Measurements from ENCODE around the gene NAXE.

Gene NAXE

GRCh38 chr1:156619582-156619955, 28.0 kb downstream of the NAXE start:
- TF ChIP-seq, protein P1, sequence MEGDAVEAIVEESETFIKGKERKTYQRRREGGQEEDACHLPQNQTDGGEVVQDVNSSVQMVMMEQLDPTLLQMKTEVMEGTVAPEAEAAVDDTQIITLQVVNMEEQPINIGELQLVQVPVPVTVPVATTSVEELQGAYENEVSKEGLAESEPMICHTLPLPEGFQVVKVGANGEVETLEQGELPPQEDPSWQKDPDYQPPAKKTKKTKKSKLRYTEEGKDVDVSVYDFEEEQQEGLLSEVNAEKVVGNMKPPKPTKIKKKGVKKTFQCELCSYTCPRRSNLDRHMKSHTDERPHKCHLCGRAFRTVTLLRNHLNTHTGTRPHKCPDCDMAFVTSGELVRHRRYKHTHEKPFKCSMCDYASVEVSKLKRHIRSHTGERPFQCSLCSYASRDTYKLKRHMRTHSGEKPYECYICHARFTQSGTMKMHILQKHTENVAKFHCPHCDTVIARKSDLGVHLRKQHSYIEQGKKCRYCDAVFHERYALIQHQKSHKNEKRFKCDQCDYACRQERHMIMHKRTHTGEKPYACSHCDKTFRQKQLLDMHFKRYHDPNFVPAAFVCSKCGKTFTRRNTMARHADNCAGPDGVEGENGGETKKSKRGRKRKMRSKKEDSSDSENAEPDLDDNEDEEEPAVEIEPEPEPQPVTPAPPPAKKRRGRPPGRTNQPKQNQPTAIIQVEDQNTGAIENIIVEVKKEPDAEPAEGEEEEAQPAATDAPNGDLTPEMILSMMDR (IDR thresholded peaks at IDR 0.05; ENCODE audit: borderline replicate concordance, insufficient read depth, low read depth, low read length) = no peak
- H3K4me3 ChIP-seq (ENCODE audit: low read depth, low read length) = no peak overlapping the region

DNA sequence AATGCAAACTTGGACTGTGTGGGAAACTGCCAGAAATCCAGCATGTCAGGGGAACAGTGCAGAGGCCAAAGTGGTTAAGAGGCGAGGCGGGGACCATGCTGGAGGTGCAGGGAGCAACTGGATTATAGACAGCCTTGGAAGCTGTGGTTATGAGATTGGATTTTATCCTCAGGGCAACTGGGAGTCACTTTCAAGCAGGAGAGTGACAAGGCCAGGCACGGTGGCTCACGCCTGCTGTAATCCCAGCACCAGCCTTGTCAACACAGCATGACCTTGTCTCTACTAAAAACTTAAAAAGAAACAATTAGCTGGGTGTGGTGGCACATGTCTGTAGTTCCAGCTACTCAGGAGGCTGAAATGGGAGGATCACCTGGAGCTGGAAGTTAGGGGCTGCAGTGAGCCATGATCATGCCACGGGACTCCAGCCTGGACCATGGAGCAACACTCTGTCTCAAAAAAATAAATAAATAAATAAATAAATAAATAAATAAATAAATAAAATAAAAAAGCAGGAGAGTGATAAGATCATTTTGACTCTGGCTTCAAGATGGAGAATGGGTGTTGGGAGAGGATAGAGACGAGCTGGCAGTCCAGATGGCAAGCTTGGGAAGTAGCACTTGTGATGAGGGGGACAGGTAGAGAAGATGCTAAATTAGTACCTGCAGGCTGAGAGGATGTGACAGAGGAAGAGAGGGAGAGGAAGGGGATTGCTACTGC, 31.2 kb downstream of the NAXE start:
- TF ChIP-seq, protein P1 (IDR thresholded peaks at IDR 0.05; ENCODE audit: borderline replicate concordance, insufficient read depth, low read depth, low read length) = no peak
- no peak overlapping the region for H3K4me3 ChIP-seq (ENCODE audit: low read depth, low read length)

GRCh38 chr1:156623946-156624813, 32.6 kb downstream of the NAXE start:
- TF ChIP-seq, protein P1 (IDR thresholded peaks at IDR 0.05; ENCODE audit: borderline replicate concordance, insufficient read depth, low read depth, low read length) = peak; percentile 65
- H3K4me3 ChIP-seq (ENCODE audit: low read depth, low read length) = peak overlapping the region; percentile 42

GRCh38 chr1:156624814-156625435, 33.3 kb downstream of the NAXE start:
- TF ChIP-seq, protein P1 (IDR thresholded peaks at IDR 0.05; ENCODE audit: borderline replicate concordance, insufficient read depth, low read depth, low read length) = no peak
- peak overlapping the region; percentile 42 for H3K4me3 ChIP-seq (ENCODE audit: low read depth, low read length)

- TF ChIP-seq, protein P1 (IDR thresholded peaks at IDR 0.05; ENCODE audit: borderline replicate concordance, insufficient read depth, low read depth, low read length) = peak; percentile 90
- H3K4me3 ChIP-seq (ENCODE audit: low read depth, low read length) = no peak overlapping the region
Observed at GRCh38 chr1:156625436-156626078, 34.0 kb downstream of the NAXE start.

DNA sequence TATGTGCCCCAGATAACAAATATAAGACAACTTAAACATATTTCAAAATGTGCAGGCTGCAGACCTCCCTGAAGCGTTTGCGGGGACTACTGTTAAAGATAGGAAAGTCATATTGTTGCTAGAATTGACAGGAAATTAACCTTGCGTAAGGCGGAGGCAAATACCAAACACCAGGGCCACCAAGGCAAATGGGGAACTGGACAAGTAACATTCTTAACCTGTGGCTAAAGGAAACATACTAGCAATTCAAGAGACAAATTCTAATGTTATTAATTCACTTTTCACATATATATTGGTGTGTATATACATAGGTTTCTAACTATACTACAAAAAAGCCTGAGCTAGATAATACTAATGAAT, 34.5 kb downstream of the NAXE start:
- H3K4me3 ChIP-seq (ENCODE audit: low read depth, low read length) = no peak overlapping the region
- TF ChIP-seq, protein P1 (IDR thresholded peaks at IDR 0.05; ENCODE audit: borderline replicate concordance, insufficient read depth, low read depth, low read length) = no peak

Data from GM12875 (cell line).